NCI-H2171 (cell line): ENCODE results near the gene SLF2.
"Not testable (repeated sequence)": the region's sequence is repeated elsewhere in the genome, so short reads cannot be mapped to it uniquely, and the experiment has no call there.

ENCODE experiments used
- DNase-seq: peaks from one replicate; lab custom pipeline; 2025; lab: John Stamatoyannopoulos, UW

SLF2 gene

DNA sequence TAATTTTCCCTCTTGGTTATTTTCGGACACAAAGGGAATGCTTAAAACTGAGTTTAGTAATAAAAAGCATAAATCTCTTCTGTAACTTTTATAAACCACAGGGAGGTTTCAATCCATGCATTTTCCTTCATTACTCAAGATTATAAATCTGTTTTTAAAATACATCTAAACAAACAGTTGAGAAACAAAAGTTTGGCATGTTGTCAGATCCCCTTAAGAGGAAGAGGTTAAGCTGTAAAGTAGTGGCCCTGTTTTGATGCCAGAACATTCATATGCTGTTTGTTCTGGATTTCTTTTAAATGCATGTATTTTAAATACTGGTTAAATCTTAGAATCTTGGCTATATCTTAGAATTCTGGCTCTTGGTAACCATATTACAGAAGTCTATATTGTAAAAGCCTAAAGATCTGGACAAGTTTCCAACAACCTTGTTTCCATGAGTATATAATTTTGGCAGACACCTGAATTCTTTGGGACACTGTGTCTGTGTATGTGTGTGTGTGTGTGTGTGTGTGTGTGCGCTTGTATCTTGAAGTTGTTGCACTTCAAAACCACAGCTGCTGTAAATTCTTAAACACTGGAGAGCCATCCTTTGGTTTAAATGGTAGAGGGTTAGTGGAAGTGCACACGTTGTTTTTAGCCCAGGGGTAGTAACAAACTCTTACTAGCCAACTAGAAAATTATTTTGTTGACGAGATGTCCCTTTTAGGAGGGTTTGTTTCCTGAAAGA, 49.8 kb downstream of the SLF2 start:
- no peak for DNase-seq

DNA sequence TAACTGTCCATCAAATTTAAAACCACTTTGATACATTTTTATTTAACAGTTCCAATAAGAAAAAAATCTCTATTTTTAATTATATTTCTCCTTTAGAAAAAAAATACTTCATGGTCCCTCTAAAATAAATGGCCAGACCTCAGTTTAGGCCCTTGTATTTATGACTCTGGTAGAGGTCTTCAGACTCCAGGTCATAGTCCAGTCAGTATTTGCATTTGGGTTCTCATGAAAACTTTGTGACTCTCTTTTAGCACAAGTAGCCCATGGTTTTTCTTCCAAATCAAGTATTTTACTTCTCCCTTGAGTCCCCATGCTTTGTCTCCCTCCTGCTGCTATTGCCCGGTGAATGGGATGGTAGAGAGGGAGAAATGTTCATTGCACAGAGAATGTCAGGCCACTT, 51.1 kb downstream of the SLF2 start:
- DNase-seq, result no peak

DNA sequence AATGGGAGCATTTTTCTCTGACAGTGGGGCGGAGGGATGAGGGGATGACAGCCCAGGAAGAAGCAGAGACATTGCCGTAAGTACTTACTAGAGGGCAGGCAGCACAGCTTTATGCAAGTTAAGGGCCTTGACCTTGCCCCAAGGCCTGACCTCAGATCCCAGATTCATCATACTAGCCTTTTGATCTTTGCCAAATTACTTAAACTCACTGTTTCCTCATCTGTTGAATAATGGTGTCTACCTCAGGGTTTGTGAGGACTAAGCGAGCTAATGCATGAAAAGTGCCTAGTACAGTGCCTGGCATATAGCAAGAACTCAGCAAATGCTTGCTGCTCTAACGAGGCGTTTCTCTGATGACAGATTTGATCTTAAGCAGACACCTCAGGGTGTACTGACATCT, 53.1 kb downstream of the SLF2 start:
- DNase-seq, result no peak

DNA sequence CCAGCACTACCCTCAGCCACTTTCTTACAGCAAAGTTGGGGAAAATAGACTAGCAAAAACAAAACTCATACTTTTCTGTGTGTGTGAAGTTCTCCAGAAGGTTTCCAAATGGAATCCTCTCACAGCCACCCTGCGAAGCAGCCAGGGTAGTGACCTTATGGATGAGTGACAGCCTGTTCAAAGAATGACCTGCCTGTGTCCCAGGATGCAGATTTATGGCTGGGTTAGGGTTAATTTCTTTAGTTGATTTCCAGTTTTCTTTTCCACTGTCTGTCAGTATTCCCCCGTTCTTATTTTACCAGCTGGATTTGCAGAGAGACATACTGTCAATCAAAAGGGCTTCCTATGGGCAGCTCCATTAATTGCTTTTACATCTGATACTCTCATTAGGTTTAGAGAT, 54.1 kb downstream of the SLF2 start:
- no peak for DNase-seq

DNA sequence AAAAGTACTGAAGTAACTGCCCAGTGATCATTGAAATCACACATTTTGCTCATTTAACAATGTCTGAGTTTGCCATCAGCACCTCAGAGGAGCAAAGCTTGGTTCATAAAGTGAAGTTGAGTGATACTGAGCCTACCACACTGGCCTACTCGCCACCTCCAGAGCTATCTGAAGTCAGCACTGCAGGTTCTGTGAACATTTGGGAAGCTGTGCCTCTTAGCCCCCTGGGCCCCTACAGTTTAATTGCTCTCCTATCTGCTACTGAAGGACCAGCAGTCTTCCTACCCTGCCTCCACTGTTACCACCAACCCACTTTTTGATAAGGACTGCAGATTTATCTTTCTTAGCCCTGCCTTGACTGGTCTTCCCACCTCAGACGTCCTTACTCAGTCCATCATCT, 54.6 kb downstream of the SLF2 start:
- no peak for DNase-seq

DNA sequence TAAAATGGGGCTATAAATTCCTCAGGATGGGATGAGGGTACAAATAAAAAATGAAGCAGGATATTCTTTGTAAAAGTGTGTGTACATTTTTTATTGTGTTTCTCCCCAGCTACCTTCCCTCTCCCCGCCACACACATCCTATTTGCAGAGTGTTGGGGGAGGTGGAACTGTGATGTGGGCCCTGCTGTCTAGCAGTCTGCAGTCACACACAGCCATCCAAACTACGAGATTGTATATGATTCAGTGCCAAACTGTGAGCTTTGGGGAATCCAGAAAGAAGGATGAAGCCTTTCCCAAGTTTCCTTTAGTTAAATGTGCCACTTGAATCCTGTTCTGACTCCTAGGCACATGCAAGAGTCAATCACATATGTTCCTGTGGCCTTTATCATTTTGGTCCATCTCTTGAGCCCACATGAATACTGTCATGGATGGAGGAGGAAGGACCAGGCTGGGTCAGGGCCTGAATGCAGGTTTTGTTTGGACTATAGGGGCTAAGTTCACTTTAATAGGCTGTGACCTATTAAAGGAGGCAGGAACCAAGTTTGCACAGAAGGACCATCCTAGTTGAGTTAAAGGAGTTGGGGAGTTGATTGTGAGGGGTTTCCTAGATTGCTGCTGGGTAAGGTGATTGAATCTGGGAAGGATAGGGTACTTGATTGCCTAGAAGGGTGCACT, 55.4 kb downstream of the SLF2 start:
- no peak for DNase-seq

DNA sequence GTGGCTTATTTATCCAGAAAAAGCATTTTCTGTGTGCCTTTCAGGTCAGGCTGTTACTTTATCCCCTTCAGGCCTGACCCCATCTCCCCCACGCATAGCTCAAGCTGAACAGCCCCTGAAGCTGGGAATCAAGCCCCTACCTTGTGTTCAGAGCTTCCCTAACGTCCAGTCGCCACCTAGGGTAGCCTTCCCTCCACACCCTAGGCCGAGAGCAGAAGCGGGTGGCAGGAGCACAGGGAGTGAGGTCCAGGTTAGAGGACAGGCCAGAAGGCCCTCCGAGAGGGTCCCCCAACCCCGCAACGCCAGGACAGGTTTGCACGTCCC, 56.1 kb downstream of the SLF2 start:
- DNase-seq, result no peak

DNA sequence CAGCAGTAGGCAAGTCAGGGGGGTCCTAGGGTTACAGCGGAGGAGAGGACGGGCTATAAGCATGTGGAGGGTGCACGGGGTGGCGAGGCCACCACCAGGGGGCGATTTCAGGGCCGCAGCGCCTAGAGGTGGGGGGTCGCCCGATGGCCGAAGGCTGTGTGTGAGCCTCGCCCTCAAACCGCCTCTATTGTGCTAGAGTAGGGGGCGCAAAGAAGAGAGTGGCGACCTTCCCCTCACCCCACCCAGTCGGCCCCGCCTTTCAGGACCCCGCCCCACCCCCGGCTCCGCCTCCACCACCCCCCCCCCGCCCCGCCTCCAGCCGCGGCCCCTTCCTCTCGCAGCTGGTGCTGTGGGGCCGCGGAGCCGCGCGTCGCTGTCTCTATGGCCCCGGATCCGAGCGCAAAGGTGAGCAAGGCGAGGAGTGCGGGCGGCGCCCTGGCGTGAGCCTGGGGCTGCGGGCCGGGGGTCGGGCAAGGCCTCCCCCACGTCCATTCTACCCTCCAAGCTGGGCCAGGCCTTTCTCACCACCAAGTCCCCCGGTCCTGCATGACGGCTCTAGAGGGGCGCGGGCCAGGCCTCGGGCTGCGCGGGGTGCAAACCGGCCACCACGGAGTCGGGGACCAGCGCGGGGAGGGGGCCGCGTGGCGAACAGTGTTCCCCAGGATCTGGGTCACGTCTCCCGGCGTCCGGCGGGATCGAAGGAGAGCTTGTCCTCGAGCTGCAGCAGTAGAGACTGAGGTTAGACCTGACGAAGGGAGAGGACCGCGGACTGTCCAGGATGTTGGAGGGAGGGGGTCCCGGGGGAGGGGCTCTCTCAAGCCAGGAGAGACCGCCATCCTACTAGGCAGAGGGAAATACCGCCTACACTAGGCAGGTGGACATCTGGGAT, 56.7 kb downstream of the SLF2 start, which contains the start of gene SEMA4G:
TSS of gene SEMA4G (plus strand) at position 318 of the 889 bp plus-strand sequence. CDS start 3,409 bp downstream, outside the sequence.
- peak; percentile 11 for DNase-seq

DNA sequence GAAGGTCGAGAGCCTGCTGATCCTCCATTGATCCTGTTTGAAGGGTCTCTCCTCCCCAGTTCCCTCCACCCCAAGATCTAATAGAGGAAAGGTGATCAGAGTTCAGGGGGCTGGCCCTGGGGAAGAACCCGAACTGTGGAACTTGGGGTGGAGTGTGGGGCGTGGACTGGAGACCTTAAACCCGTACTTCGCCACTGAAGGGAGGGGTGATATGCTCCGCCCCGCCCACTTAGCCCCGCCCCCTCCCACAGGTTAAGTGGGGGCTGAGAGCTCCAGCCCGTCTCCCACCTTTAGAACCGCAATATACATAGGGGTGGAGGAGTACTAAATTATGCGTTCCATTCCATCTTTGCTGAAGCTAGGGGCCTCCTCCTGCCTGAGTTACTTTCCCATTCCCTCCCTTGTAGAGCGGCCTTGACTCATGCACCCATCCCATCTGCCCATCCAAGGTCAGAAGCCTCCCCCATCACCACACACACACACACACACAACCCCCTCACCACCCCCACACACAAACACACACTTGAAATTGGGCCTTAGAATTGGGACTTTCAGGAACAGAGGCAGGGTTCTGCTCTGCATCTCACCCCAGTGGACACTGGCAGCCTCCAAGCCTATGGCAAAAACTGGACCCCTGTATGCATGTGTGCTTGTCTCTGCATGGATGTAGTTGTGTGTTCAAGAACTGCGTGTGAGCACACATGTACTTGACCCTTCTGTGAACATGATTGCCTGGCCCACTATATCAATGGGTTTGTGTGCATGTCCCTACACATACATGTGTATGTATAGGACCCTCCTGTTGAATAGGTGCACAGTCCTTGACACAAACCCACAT, 57.5 kb downstream of the SLF2 start:
- DNase-seq, result no peak

DNA sequence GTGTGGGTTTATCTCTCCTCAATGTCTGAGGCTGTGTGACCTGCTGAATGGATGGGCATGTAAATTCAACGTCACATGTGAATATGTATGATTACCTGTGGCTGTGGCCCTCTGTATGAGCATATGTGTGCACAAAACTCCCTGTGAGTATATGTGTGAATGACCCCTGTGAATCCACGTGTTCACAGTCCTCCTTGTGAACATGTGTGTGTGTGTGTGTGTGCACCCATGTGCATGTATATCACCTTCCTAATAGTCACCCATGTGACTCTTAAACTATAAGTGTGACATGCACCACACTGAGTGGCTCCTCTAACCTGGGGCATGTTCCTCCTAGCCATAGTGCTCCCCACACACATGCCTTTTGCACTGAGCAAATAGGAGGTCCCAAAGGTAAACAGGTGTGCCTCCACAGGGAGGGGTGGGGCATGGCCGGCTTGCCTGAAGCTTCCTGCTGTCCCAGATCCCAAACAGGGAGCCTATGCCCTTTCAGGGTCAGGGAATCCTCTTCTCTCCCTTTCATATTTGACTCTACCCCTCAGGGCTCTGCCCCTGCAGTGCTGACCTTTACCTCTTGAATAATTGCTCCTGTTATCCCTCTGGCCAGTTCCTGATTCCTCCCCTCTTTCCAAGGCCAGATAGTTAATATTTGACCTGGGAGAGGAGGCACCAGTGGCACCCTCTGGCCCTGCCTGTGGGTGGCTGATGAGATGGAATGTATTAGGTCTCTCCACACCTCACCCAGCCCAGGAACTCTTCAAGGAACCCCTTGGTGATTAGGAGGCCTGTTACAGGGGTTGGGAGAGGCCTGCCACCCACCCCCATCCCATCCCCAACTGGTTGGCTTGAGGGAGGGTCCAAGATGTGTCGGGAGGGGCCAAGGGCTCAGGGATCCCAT, 58.4 kb downstream of the SLF2 start:
- DNase-seq, result no peak

DNA sequence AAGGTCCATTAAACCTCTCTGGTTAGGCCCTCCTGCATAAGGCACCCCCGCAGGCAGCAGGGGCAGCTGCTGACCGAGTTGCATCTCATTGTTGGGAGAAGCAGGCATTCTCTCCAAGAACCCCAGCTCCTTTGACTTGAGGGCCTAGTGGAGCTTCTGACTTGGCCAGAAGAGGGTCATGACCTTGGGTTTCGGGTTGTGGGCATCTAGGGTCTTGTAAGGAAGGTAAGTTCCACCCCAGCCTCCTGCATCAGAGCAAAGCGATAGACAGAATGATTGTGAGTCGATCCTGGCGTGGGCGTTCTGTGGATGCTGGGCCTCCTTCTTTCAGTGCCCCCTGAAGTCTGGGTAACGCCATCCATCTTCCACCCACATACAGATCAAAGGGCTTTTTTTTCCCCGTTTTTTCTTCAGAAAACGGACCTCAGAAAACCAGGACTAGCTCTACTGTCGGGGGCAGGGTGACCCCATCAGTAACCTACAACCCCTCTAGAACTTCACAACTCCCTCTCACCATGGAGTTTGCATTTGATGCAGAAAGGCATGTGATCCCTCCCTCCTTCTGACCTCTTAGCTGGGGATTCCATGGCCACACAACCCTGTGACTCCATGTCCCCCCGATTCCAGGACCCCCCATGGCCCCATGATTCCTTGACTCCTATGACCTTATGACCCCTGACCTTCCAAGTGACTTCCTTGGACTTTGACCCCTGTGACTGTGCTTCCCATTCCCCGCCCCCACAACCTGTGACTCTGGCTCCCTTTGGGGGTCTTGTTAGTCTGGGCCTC, 59.5 kb downstream of the SLF2 start:
- DNase-seq, result no peak

DNA sequence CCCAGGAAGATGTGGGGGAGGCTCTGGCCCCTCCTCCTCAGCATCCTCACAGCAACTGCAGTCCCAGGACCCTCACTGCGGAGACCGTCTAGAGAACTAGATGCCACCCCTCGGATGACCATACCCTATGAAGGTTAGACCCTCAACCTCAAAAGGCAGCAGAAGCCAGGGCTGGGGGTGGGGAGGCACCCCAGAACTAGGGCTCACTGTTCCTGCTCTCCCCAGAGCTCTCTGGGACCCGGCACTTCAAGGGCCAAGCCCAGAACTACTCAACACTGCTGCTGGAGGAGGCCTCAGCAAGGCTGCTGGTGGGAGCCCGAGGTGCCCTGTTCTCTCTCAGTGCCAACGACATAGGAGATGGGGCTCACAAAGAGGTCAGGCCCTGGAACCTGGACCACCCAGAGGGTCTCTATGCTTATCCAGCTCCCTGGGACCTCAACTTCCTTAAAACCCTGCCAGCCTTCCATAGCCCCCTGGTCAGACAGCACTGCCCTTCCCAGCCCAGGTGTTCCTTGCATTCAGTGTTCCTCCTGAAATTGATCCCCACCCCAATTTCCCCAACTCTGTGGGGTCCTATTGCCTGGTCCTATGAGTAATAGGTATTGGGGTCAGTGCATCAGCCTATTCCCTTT, 60.3 kb downstream of the SLF2 start:
- DNase-seq, result no peak

DNA sequence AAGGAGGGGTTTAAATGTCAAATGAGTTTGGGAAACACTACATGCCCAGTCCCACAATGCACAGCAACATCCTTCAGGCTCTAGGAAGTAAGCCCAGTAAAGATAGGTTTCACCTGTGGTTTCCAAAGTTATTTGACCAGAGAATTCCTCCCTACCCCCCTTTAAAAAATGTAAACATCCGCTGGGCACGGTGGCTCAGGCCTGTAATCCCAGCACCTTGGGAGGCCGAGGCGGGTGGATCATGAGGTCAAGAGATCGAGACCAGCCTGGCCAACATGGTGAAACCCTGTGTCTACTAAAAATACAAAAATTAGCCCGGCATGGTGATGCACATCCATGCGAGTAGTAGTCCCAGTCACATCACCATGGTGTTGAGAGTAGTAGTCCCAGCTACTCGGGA, 62.6 kb downstream of the SLF2 start:
- not testable (repeated sequence) for DNase-seq

DNA sequence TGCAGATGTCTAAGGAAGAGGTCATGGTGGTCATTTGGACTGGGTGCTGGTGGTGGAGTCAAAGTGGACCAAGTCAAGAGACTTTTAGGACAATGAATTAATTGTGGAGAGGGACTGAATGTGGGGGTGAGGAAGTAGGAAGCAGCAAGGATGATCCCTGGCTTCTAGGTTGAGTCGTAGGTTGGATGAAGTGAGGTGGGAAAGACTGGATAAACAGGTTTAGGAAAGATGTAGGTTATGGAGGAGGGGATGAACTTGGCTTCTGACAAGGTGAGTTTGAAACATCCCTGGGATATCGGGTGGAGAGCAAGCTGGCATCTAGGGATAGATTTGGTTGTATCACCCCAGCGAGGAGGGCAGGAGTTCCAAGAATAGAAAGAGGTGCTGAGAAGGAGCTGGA, 64.1 kb downstream of the SLF2 start:
- no peak for DNase-seq

DNA sequence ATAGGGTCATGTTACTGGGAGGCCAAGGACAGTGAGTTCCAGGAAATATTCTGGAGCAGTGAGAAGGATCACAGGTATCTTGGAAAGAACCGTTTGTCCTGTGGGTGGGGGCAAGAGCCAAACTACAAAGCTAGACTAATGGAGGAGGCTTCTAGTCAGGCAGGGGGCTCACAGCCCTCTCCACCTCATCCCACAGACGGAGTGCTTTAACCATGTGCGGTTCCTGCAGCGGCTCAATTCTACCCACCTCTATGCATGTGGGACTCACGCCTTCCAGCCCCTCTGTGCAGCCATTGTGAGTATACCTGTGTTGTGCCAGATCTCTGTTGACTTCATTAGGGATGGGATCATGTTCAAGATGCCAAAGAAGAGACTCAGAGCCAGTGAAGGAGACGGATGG, 64.7 kb downstream of the SLF2 start:
- no peak for DNase-seq

DNA sequence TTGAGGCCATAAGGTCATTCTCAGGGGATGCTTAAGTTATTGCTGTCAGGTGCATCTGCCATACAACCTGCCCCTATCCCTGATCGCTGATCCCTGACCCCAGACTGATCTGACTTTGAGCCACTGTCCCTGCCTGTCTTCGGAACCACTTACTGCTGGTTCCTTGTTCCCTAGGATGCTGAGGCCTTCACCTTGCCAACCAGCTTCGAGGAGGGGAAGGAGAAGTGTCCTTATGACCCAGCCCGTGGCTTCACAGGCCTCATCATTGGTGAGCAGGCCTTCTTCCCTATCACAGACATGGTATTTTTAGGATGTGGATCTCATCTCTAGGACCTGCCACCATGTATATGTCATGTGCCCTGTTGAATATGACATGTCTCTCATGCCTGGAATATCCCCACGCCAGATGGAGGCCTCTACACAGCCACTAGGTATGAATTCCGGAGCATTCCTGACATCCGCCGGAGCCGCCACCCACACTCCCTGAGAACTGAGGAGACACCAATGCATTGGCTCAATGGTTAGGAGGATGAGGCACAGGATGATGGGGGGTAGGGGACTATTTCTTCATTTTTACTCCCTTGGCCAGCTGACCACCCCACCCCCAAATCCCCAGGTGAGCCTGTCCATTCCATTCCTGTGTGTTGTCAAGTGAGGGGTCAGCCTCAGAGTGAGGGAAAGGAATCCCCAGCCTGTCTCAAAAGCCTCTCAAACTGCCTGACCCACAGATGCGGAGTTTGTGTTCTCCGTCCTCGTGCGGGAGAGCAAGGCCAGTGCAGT, 65.5 kb downstream of the SLF2 start:
- DNase-seq, result no peak

DNA sequence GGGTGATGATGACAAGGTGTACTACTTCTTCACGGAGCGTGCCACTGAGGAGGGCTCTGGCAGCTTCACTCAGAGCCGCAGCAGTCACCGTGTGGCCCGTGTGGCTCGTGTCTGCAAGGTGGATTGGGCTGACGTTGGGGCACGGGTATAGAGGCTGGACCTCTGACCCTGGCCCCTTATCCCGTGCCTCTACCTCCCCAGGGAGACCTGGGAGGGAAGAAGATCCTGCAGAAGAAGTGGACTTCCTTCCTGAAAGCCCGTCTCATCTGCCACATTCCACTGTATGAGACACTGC, 66.1 kb downstream of the SLF2 start:
- DNase-seq, result no peak

DNA sequence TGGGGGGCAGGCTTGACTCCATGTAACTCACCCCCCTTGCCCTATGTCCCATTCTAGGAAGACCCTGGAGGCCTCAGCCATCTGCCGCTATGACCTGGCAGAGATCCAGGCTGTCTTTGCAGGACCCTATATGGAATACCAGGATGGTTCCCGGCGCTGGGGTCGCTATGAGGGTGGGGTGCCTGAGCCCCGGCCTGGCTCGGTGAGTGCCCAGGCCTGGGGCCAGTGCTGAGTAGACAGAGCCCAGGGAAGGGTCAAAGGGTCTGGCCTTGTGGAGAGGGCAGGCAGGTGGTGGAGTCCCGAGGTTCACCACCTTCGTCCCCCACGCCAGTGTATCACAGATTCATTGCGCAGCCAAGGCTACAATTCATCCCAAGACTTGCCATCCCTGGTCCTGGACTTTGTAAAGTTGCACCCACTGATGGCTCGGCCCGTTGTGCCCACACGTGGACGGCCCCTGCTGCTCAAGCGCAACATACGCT, 67.1 kb downstream of the SLF2 start:
- no peak for DNase-seq

DNA sequence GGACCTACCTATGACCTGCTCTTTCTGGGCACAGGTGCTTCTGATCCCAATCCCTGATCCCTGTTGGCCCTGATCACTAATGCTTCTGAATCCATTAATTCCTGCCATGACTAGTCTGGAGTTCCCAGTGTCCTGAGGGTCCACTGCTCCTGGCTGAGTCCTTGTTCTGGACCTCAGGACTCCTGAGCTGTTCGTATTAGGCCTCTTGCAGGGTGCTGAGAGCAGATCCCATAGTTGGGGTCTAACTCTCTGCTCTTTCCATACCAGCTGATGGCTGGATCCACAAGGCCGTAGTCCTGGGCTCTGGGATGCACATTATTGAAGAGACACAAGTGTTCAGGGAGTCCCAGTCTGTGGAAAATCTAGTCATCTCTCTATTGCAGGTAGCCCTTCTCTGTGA, 67.5 kb downstream of the SLF2 start:
- no peak for DNase-seq
